ENCODE data around the gene KCNH1.

KCNH1 gene

GRCh38 chr1:210878564-210878963 is 255.4 kb downstream of the KCNH1 start:
- no peak for DNase-seq (ENCODE audit: low read depth, low spot score)

GRCh38 chr1:210876275-210876674 is 257.7 kb downstream of the KCNH1 start:
- DNase-seq (ENCODE audit: low read depth, low spot score): no peak

- DNase-seq (ENCODE audit: low read depth, low spot score): no peak
These were observed 267.4 kb downstream of the KCNH1 start for GRCh38 chr1:210866532-210866931.

- DNase-seq (ENCODE audit: low read depth, low spot score): no peak
These were observed 276.2 kb downstream of the KCNH1 start for GRCh38 chr1:210857705-210858104.

- DNase-seq (ENCODE audit: low read depth, low spot score): no peak
These were observed 276.7 kb downstream of the KCNH1 start for GRCh38 chr1:210857146-210857663.

GRCh38 chr1:210855440-210855839 is 278.5 kb downstream of the KCNH1 start:
- DNase-seq (ENCODE audit: low read depth, low spot score): no peak

GRCh38 chr1:210853276-210853675 is 280.7 kb downstream of the KCNH1 start:
- DNase-seq (ENCODE audit: low read depth, low spot score): no peak

GRCh38 chr1:210850556-210850955 is 283.4 kb downstream of the KCNH1 start:
- DNase-seq (ENCODE audit: low read depth, low spot score): no peak

- DNase-seq (ENCODE audit: low read depth, low spot score): no peak
These were observed 285.5 kb downstream of the KCNH1 start for GRCh38 chr1:210848474-210848873.

GRCh38 chr1:210841926-210842625 is 291.9 kb downstream of the KCNH1 start:
- no peak for DNase-seq (ENCODE audit: low read depth, low spot score)

- peak; percentile 6 for DNase-seq (ENCODE audit: low read depth, low spot score)
These were observed 303.6 kb downstream of the KCNH1 start for GRCh38 chr1:210830034-210831028.

GRCh38 chr1:210828996-210829596 is 304.9 kb downstream of the KCNH1 start:
- DNase-seq (ENCODE audit: low read depth, low spot score): no peak

GRCh38 chr1:210827481-210827880 is 306.5 kb downstream of the KCNH1 start:
- no peak for DNase-seq (ENCODE audit: low read depth, low spot score)

GRCh38 chr1:210826686-210827085 is 307.3 kb downstream of the KCNH1 start:
- no peak for DNase-seq (ENCODE audit: low read depth, low spot score)

- no peak for DNase-seq (ENCODE audit: low read depth, low spot score)
These were observed 311.0 kb downstream of the KCNH1 start for GRCh38 chr1:210822932-210823331.

- no peak for DNase-seq (ENCODE audit: low read depth, low spot score)
These were observed 311.7 kb downstream of the KCNH1 start for GRCh38 chr1:210822241-210822640.

- DNase-seq (ENCODE audit: low read depth, low spot score): no peak
These were observed 312.3 kb downstream of the KCNH1 start for GRCh38 chr1:210821615-210822014.

GRCh38 chr1:210819266-210819665 is 314.7 kb downstream of the KCNH1 start:
- no peak for DNase-seq (ENCODE audit: low read depth, low spot score)

GRCh38 chr1:210817385-210818275 is 316.3 kb downstream of the KCNH1 start:
- DNase-seq (ENCODE audit: low read depth, low spot score): no peak

GRCh38 chr1:210815641-210816550 is 318.1 kb downstream of the KCNH1 start:
- DNase-seq (ENCODE audit: low read depth, low spot score): no peak
